HepG2 (cell line): ENCODE measurements around the gene E2F3. TPM values are rescaled to one million over a fixed set of nuclear protein-coding genes. Genes with fewer than 3 reads are reported as not detected.

Experiments
- AKNA ChIP-seq: sonication (generic); formaldehyde crosslinking; IDR thresholded peaks from 2 replicates; pipeline ENCODE4 v1.4.0; 2020; ENCODE audit warnings: missing genetic modification reagents, borderline replicate concordance
- ATRX ChIP-seq: sonication (generic); formaldehyde crosslinking; IDR thresholded peaks from 2 replicates; pipeline ENCODE4 v1.4.0; 2020; ENCODE audit warnings: missing genetic modification reagents, borderline replicate concordance
- BRD4 ChIP-seq: sonication (generic); formaldehyde crosslinking; IDR thresholded peaks from 2 replicates; pipeline ENCODE4 v1.4.0; 2020; ENCODE audit warnings: missing genetic modification reagents
- BRF2 ChIP-seq: sonication (generic); formaldehyde crosslinking; IDR thresholded peaks from 2 replicates; pipeline ENCODE4 v1.8.1; 2022; ENCODE audit warnings: mild to moderate bottlenecking, missing genetic modification reagents
- DMAP1 ChIP-seq: IDR thresholded peaks from 2 replicates; pipeline ENCODE4 v1.6.1; 2016
- HNF1A ChIP-seq, 2 experiments: sonication (generic) in 1 of 2; formaldehyde crosslinking in 1 of 2; IDR thresholded peaks; 2 replicates each; pipeline versions ENCODE4 v1.4.0 to v1.6.1; 2016 to 2020; ENCODE audit warnings: borderline replicate concordance in 1 of 2, low read depth in 1 of 2, mild to moderate bottlenecking in 1 of 2, missing genetic modification reagents in 1 of 2
- RXRB ChIP-seq: IDR thresholded peaks from 2 replicates; pipeline ENCODE4 v1.6.1; 2016; ENCODE audit warnings: borderline replicate concordance, missing genetic modification reagents, missing compliant biosample characterization
- SNRNP70 ChIP-seq: fragments of 200-400 bp; formaldehyde crosslinking; IDR thresholded peaks from 2 replicates; pipeline ENCODE4 v1.6.1; 2017; ENCODE audit warnings: mild to moderate bottlenecking, low read depth, low read length, moderate library complexity
- SOX13 ChIP-seq, 3 experiments: fragments of 450-650 bp in 1 of 3; sonication (generic) in 1 of 3; formaldehyde crosslinking in 1 of 3; IDR thresholded peaks in 2 of 3; conservative IDR thresholded peaks in 1 of 3; 2 replicates each; pipeline versions ENCODE4 v1.5.0 to v1.6.1; 2016 to 2020; ENCODE audit warnings: antibody characterized with exemption in 1 of 3, mild to moderate bottlenecking in 1 of 3, missing compliant biosample characterization in 1 of 3, missing genetic modification reagents in 1 of 3, moderate library complexity in 1 of 3
- TERF1 ChIP-seq: sonication (generic); formaldehyde crosslinking; IDR thresholded peaks from 2 replicates; pipeline ENCODE4 v1.8.0; 2022; ENCODE audit warnings: mild to moderate bottlenecking, missing genetic modification reagents, moderate library complexity
- WIZ ChIP-seq: sonication (generic); formaldehyde crosslinking; IDR thresholded peaks from 2 replicates; pipeline ENCODE4 v1.5.1; 2020; ENCODE audit warnings: mild to moderate bottlenecking, missing genetic modification reagents
- YY1 ChIP-seq: IDR thresholded peaks from 2 replicates; pipeline ENCODE4 v1.6.1; 2011; ENCODE audit warnings: low read length, low read depth, moderate library complexity, mild to moderate bottlenecking; ENCODE audit not compliant: insufficient read depth, insufficient replicate concordance
- ZNF33B ChIP-seq: sonication (generic); formaldehyde crosslinking; IDR thresholded peaks from 2 replicates; pipeline ENCODE4 v1.5.1; 2020; ENCODE audit warnings: mild to moderate bottlenecking, missing genetic modification reagents
- ZNF703 ChIP-seq: sonication (generic); formaldehyde crosslinking; IDR thresholded peaks from 2 replicates; pipeline ENCODE4 v1.5.1; 2020; ENCODE audit warnings: missing genetic modification reagents, mild to moderate bottlenecking, moderate library complexity, borderline replicate concordance
- polyA plus RNA-seq, 8 experiments: library from polyadenylated mRNA; depleted of rRNA in 3 of 8; stranded (reverse) in 7 of 8; unstranded in 1 of 8; fragments of >200 nt; fragmentation: Illumina TruSeq in 4 of 8; extraction: Trizol in 4 of 8; gene quantifications; 2 replicates each; pipeline versions ENCODE4 v1.2.1 to v1.2.3, GENCODE V29; 2011 to 2016; ENCODE audit warnings: low read depth in 4 of 8, missing spikeins in 1 of 8, mixed read lengths in 1 of 8; ENCODE audit not compliant: insufficient read depth in 1 of 8
- total RNA-seq, 5 experiments: library from RNA; depleted of rRNA; stranded (reverse); fragments of >200 nt; fragmentation: Illumina TruSeq; extraction: Trizol; gene quantifications; 2 replicates each; pipeline ENCODE4 v1.2.3, GENCODE V29; 2016; ENCODE audit warnings: low read depth in 1 of 5
- TF ChIP-seq, protein P1 (sequence below): sonication (generic); formaldehyde crosslinking; IDR thresholded peaks from 2 replicates; pipeline ENCODE4 v1.5.0; 2020; ENCODE audit warnings: mild to moderate bottlenecking, low read depth, missing genetic modification reagents, borderline replicate concordance

Gene E2F3
- total and polyA plus RNA-seq, 2 of the 13 experiments (the other 11 are each of a cell fraction or from before 2014, with no cell fraction given) = 8.5 to 12.7 TPM

- TF ChIP-seq HNF1A (IDR thresholded peaks at IDR 0.05; ENCODE audit: low read depth) = no peak
- TF ChIP-seq HNF1A (CRISPR knock-in tag; IDR thresholded peaks at IDR 0.05; ENCODE audit: borderline replicate concordance) = peak; percentile 59; the same call in 1 of the 2 replicates
- TF ChIP-seq AKNA = no peak
- TF ChIP-seq ZNF33B = no peak
- no peak for TF ChIP-seq ZNF703 (CRISPR knock-in tag)
- no peak for TF ChIP-seq SNRNP70
- no peak for TF ChIP-seq SOX13 (IDR thresholded peaks at IDR 0.05)
- TF ChIP-seq SOX13 (CRISPR knock-in tag; conservative IDR thresholded peaks at IDR 0.05 in 1 of 2, IDR thresholded peaks at IDR 0.05 in 1 of 2) = peak in 1 of 2 experiments; percentile 71; a peak in 2 of 4 replicates
- 0 out of 2 replicates have a peak, but pooled peaks have one; percentile 39 for TF ChIP-seq BRD4 (CRISPR knock-in tag)
- TF ChIP-seq YY1 = no peak
- TF ChIP-seq, protein P1, sequence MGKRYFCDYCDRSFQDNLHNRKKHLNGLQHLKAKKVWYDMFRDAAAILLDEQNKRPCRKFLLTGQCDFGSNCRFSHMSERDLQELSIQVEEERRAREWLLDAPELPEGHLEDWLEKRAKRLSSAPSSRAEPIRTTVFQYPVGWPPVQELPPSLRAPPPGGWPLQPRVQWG (CRISPR knock-in tag) = no peak
- TF ChIP-seq RXRB (CRISPR knock-in tag) = peak; percentile 81; the same call in 1 of the 2 replicates
- TF ChIP-seq DMAP1 (CRISPR knock-in tag) = peak; percentile 83
- no peak for TF ChIP-seq WIZ (CRISPR knock-in tag)
- no peak for TF ChIP-seq ATRX (CRISPR knock-in tag)
- no peak for TF ChIP-seq BRF2
- no peak for TF ChIP-seq TERF1 (CRISPR knock-in tag)
These were observed 1.5 kb downstream of the E2F3 start (continued) for GRCh38 chr6:20403070-20403765.
